Measurements from ENCODE around the gene FBXO21.
"Not testable (repeated sequence)": the region's sequence is repeated elsewhere in the genome, so short reads cannot be mapped to it uniquely, and the experiment has no call there.

Gene FBXO21

GRCh38 chr12:117130801-117131200 lies 59.5 kb downstream of the FBXO21 start:
- no peak for DNase-seq

- no peak for DNase-seq
Observed at GRCh38 chr12:117129391-117129790, 60.9 kb downstream of the FBXO21 start.

- no peak for DNase-seq
Observed at GRCh38 chr12:117127933-117128823, 62.1 kb downstream of the FBXO21 start.

- no peak for DNase-seq
Observed at GRCh38 chr12:117126335-117126734, 63.9 kb downstream of the FBXO21 start.

- no peak for DNase-seq
Observed at GRCh38 chr12:117125767-117126166, 64.5 kb downstream of the FBXO21 start.

GRCh38 chr12:117125272-117125613 lies 65.0 kb downstream of the FBXO21 start:
- peak; percentile 91 for DNase-seq

- DNase-seq = no peak
Observed at GRCh38 chr12:117124421-117125271, 65.6 kb downstream of the FBXO21 start.

GRCh38 chr12:117121441-117121840 lies 68.8 kb downstream of the FBXO21 start:
- DNase-seq = no peak

- peak; percentile 96 for DNase-seq
Observed at GRCh38 chr12:117120787-117121186, 69.5 kb downstream of the FBXO21 start.

- peak; percentile 82 for DNase-seq
Observed at GRCh38 chr12:117119592-117120198, 70.6 kb downstream of the FBXO21 start.

- peak; percentile 75 for DNase-seq
Observed at GRCh38 chr12:117118838-117119591, 71.3 kb downstream of the FBXO21 start.

GRCh38 chr12:117114784-117115183 lies 75.5 kb downstream of the FBXO21 start:
- DNase-seq = no peak

GRCh38 chr12:117113231-117113630 lies 77.0 kb downstream of the FBXO21 start:
- DNase-seq = no peak

- DNase-seq = peak; percentile 45
Observed at GRCh38 chr12:117111821-117112595, 78.3 kb downstream of the FBXO21 start.

GRCh38 chr12:117111386-117111785 lies 78.9 kb downstream of the FBXO21 start:
- DNase-seq = peak; percentile 45

GRCh38 chr12:117109943-117110635 lies 80.2 kb downstream of the FBXO21 start:
- no peak for DNase-seq

GRCh38 chr12:117105902-117106301 lies 84.4 kb downstream of the FBXO21 start:
- DNase-seq = no peak

GRCh38 chr12:117104003-117104402 lies 86.3 kb downstream of the FBXO21 start:
- not testable (repeated sequence) for DNase-seq

- no peak for DNase-seq
Observed at GRCh38 chr12:117102800-117103181, 87.5 kb downstream of the FBXO21 start.

GRCh38 chr12:117101953-117102799 lies 88.1 kb downstream of the FBXO21 start:
- peak; percentile 22 for DNase-seq
